PC-3 (cell line): ENCODE data around the gene NUDT19. TPM values are rescaled to one million over a fixed set of nuclear protein-coding genes. Genes with fewer than 3 reads are reported as not detected.
"Not testable (repeated sequence)": the region's sequence is repeated elsewhere in the genome, so short reads cannot be mapped to it uniquely, and the experiment has no call there.

ENCODE experiments used
- ATAC-seq: fragments of 200-7000 bp; cut with Tn5 transposase; 2 replicates; pipeline ENCODE4 v1.9.1; 2020; ENCODE audit warnings: mild to moderate bottlenecking, moderate library complexity
- BruUV-seq: library from RNA; stranded (reverse); fragments of 400-500 nt; replicated peaks from 2 replicates; lab custom pipeline; 2021; lab: Mats Ljungman, UMichigan
- CTCF ChIA-PET: fragments of 300-600 bp; sonication (Branson Sonifier 250); formaldehyde crosslinking; loops from one replicate; lab custom pipeline; 2022; ENCODE audit warnings: antibody characterized with exemption; lab: Charles Lee
- POLR2A ChIA-PET: fragments of 300-600 bp; sonication (Branson Sonifier 250); formaldehyde crosslinking; loops from one replicate; lab custom pipeline; 2022; ENCODE audit warnings: antibody characterized with exemption; ENCODE audit not compliant: unreplicated experiment; lab: Charles Lee
- DNase-seq: peaks from one replicate; pipeline ENCODE4 v3.0.0-alpha.2; 2015
- H2AFZ ChIP-seq: fragments of 300-600 bp; sonication (generic); 2 replicates; pipeline ENCODE4 v1.6.0; 2016; ENCODE audit warnings: antibody characterized with exemption, low read length
- H3F3A ChIP-seq: fragments of 300-600 bp; sonication (generic); one replicate; pipeline ENCODE4 v1.6.0; 2017; ENCODE audit warnings: antibody characterized with exemption, low read length, control low read depth, mild to moderate bottlenecking; ENCODE audit not compliant: unreplicated experiment
- H3K27ac ChIP-seq: fragments of 300-600 bp; sonication (generic); 2 replicates; pipeline ENCODE4 v1.5.1; 2016; ENCODE audit warnings: mild to moderate bottlenecking, low read length
- H3K27me3 ChIP-seq: fragments of 300-600 bp; sonication (generic); 2 replicates; pipeline ENCODE4 v1.6.1; 2016; ENCODE audit warnings: low read length, mixed read lengths
- H3K36me3 ChIP-seq: fragments of 300-600 bp; sonication (generic); 2 replicates; pipeline ENCODE4 v1.6.1; 2016; ENCODE audit warnings: low read depth, mixed run types, low read length, mixed read lengths
- H3K4me1 ChIP-seq: fragments of 300-600 bp; sonication (generic); 2 replicates; pipeline ENCODE4 v1.5.1; 2016; ENCODE audit warnings: low read length; ENCODE audit not compliant: insufficient read depth
- H3K4me2 ChIP-seq: fragments of 300-600 bp; sonication (generic); 2 replicates; pipeline ENCODE4 v1.6.0; 2016; ENCODE audit warnings: low read length
- H3K4me3 ChIP-seq: fragments of 300-600 bp; sonication (generic); 2 replicates; pipeline ENCODE4 v1.5.1; 2016; ENCODE audit warnings: mild to moderate bottlenecking, low read length, mixed read lengths
- H3K79me2 ChIP-seq: fragments of 300-600 bp; sonication (generic); 2 replicates; pipeline ENCODE4 v1.6.1; 2017; ENCODE audit warnings: low read length, mixed read lengths
- H3K9ac ChIP-seq: fragments of 300-600 bp; sonication (generic); 2 replicates; pipeline ENCODE4 v1.6.0; 2016; ENCODE audit warnings: mild to moderate bottlenecking, low read length
- H3K9me2 ChIP-seq: fragments of 300-600 bp; sonication (generic); replicated peaks from 2 replicates; pipeline ENCODE4 v1.6.1; 2016; ENCODE audit warnings: mixed run types, low read length, mixed read lengths
- H3K9me3 ChIP-seq: fragments of 300-600 bp; sonication (generic); 2 replicates; pipeline ENCODE4 v1.6.1; 2016; ENCODE audit warnings: low read length, mixed read lengths
- H4K20me1 ChIP-seq: fragments of 300-600 bp; sonication (generic); 2 replicates; pipeline ENCODE4 v1.6.1; 2016; ENCODE audit warnings: low read length, mixed read lengths
- CTCF ChIP-seq: fragments of 300-600 bp; sonication (generic); conservative IDR thresholded peaks from 2 replicates; pipeline ENCODE4 v1.5.1; 2017; ENCODE audit warnings: antibody characterized with exemption, low read depth, mild to moderate bottlenecking, low read length
- EZH2 ChIP-seq: fragments of 300-600 bp; sonication (generic); IDR thresholded peaks from one replicate; pipeline ENCODE4 v1.6.1; 2017; ENCODE audit warnings: antibody characterized with exemption, mild to moderate bottlenecking, low read length; ENCODE audit not compliant: unreplicated experiment
- EZH2phosphoT487 ChIP-seq: fragments of 300-600 bp; sonication (generic); IDR thresholded peaks from 2 replicates; pipeline ENCODE4 v1.6.1; 2018; ENCODE audit warnings: mild to moderate bottlenecking, antibody characterized with exemption, low read length, borderline replicate concordance
- intact Hi-C: fragments of 100-400 bp; cut with micrococcal nuclease; formaldehyde crosslinking; loops from 2 replicates; pipeline ENCODE4 v1.9.0; 2023
- total RNA-seq: library from RNA; depleted of rRNA; stranded (reverse); fragments of >200 nt; gene quantifications from 2 replicates; pipeline ENCODE4 v1.2.3, GENCODE V29; 2014

Gene NUDT19
- total RNA-seq, 1 experiment from 2014 or later = 13.3 TPM

GRCh38 chr19:32743021-32743420 lies 51.4 kb downstream of the NUDT19 start:
- ATAC-seq (no peak), DNase-seq (no peak)
- Histone ChIP-seq H3K4me2 (no peak overlapping the region), H3K27ac (no peak overlapping the region), H3K4me3 (no peak overlapping the region), H3K27me3 (no peaks in the 10 kb centered on the region), H2AFZ (no peak overlapping the region), H3K79me2 (no peaks in the 10 kb centered on the region), H3K9me2 (no peaks in the 10 kb centered on the region), H3K4me1 (no peaks in the 10 kb centered on the region), H3K9me3 (no peaks in the 10 kb centered on the region), H3F3A (no peaks in the 10 kb centered on the region), H3K36me3 (no peaks in the 10 kb centered on the region), H3K9ac (no peak overlapping the region), H4K20me1 (no peaks in the 10 kb centered on the region)
- TF ChIP-seq EZH2 (no peak), CTCF (no peak), EZH2phosphoT487 (no peak)
- CTCF ChIA-PET = no interaction called here
- no TSS peak for BruUV-seq
- POLR2A ChIA-PET = no interaction called here
- intact Hi-C loops = no loop called here

GRCh38 chr19:32743447-32743846 lies 51.8 kb downstream of the NUDT19 start:
- no peak for ATAC-seq
- Histone ChIP-seq H3K9ac (no peak overlapping the region), H3K79me2 (no peaks in the 10 kb centered on the region), H3K27me3 (no peaks in the 10 kb centered on the region), H3K4me3 (no peak overlapping the region), H3K9me2 (no peaks in the 10 kb centered on the region), H3K4me2 (no peak overlapping the region), H3F3A (no peaks in the 10 kb centered on the region), H3K36me3 (no peaks in the 10 kb centered on the region), H3K27ac (no peak overlapping the region), H2AFZ (no peak overlapping the region), H4K20me1 (no peaks in the 10 kb centered on the region), H3K9me3 (no peaks in the 10 kb centered on the region), H3K4me1 (no peaks in the 10 kb centered on the region)
- CTCF ChIA-PET = no interaction called here
- intact Hi-C loops = no loop called here
- TF ChIP-seq EZH2phosphoT487 = no peak
- no peak for TF ChIP-seq CTCF
- TF ChIP-seq EZH2 = no peak
- BruUV-seq = no TSS peak
- POLR2A ChIA-PET = no interaction called here
- no peak for DNase-seq

- DNase-seq (no peak), ATAC-seq (no peak)
- H3K27ac ChIP-seq = no peak overlapping the region
- no peaks in the 10 kb centered on the region for H3F3A ChIP-seq
- no peaks in the 10 kb centered on the region for H3K36me3 ChIP-seq
- intact Hi-C loops = no loop called here
- H3K27me3 ChIP-seq = no peaks in the 10 kb centered on the region
- POLR2A ChIA-PET = no interaction called here
- no peaks in the 10 kb centered on the region for H3K9me3 ChIP-seq
- no peak overlapping the region for H3K4me3 ChIP-seq
- H3K9me2 ChIP-seq = no peaks in the 10 kb centered on the region
- CTCF ChIA-PET = no interaction called here
- TF ChIP-seq EZH2phosphoT487 (no peak), CTCF (no peak), EZH2 (no peak)
- BruUV-seq = no TSS peak
- H3K79me2 ChIP-seq = no peaks in the 10 kb centered on the region
- no peaks in the 10 kb centered on the region for H4K20me1 ChIP-seq
- no peak overlapping the region for H3K9ac ChIP-seq
- no peak overlapping the region for H3K4me2 ChIP-seq
- no peak overlapping the region for H2AFZ ChIP-seq
- H3K4me1 ChIP-seq = no peaks in the 10 kb centered on the region
Measured at GRCh38 chr19:32744555-32745325, 53.1 kb downstream of the NUDT19 start.

GRCh38 chr19:32745594-32746251 lies 54.1 kb downstream of the NUDT19 start:
- H4K20me1 ChIP-seq, BruUV-seq, H3K27me3 ChIP-seq, H3K4me2 ChIP-seq, DNase-seq, H3K4me1 ChIP-seq, H2AFZ ChIP-seq, H3K4me3 ChIP-seq, H3K9ac ChIP-seq, ATAC-seq, H3K9me2 ChIP-seq, H3K79me2 ChIP-seq, H3F3A ChIP-seq, intact Hi-C loops, H3K9me3 ChIP-seq, POLR2A ChIA-PET, H3K36me3 ChIP-seq, CTCF ChIA-PET, H3K27ac ChIP-seq: not testable (repeated sequence)
